ENCODE results near the gene ADTRP. TPM values are rescaled to one million over a fixed set of nuclear protein-coding genes. Genes with fewer than 3 reads are reported as not detected.

The ADTRP gene
- total and polyA plus RNA-seq, 7 donors, result 0.36 to 86.9 (median 31.2) TPM; not detected in 3

DNA sequence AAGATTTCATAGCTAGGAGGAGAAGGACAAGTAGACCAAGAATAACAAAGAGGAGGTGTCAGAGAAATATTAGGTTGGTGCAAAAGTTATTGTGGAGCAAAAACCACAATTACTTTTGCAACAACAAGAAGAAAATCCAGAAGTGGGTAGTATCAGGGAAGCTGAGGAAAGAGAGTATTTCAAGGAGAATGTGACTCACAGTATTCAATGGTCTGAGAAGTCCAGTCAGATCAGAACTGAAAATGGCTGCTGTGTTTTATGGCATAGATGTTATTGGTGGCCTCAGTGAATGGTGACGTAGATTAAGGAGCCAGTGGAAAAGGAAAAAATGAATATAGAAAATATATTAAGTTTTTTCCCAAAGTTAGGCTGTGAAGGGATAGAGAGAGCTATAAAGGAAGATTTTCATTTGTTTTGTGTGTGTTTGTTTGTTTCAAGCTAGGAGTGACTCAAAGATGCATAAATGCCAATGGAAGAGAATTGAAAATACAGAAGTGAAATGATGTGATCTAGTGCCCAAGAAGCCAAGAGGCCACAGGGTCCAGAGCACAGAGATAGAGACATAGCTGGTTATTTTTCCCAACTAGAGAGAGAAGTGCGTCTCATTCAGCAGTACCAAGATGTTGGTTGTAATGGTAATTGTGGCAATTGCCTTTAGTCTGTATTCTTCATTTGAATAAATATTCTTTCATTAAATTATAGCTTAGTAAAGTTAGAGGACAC is 112.8 kb downstream of the ADTRP start:
- 69 to 87% methylated on average over 2 of the region's 2 CpGs for WGBS, 2 donors
- DNase-seq, result no peak
- intact Hi-C loops (cut with DNase I), result no loop called here

More for the DNA sequence above, 112.8 kb downstream of the ADTRP start:
- Histone ChIP-seq H3K4me1 (no peaks in the 10 kb centered on the region), H3K36me3 (no peaks in the 10 kb centered on the region), H3K27ac (no peak overlapping the region), H3K27me3 (no peaks in the 10 kb centered on the region), H3K9me3 (no peaks in the 10 kb centered on the region), H3K4me3 (no peak overlapping the region)
- TF ChIP-seq POLR2A (IDR thresholded peaks at IDR 0.05) (no peak), POLR2AphosphoS5 (IDR thresholded peaks at IDR 0.05) (no peak), EP300 (IDR thresholded peaks at IDR 0.05) (no peak)
- TF ChIP-seq, protein P1, sequence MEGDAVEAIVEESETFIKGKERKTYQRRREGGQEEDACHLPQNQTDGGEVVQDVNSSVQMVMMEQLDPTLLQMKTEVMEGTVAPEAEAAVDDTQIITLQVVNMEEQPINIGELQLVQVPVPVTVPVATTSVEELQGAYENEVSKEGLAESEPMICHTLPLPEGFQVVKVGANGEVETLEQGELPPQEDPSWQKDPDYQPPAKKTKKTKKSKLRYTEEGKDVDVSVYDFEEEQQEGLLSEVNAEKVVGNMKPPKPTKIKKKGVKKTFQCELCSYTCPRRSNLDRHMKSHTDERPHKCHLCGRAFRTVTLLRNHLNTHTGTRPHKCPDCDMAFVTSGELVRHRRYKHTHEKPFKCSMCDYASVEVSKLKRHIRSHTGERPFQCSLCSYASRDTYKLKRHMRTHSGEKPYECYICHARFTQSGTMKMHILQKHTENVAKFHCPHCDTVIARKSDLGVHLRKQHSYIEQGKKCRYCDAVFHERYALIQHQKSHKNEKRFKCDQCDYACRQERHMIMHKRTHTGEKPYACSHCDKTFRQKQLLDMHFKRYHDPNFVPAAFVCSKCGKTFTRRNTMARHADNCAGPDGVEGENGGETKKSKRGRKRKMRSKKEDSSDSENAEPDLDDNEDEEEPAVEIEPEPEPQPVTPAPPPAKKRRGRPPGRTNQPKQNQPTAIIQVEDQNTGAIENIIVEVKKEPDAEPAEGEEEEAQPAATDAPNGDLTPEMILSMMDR (IDR thresholded peaks at IDR 0.05), result no peak

Small RNAs within 50 kb of the gene (small RNA-seq; reads per million reads assigned to genes)
- 0 reads per million in 3 donors for gene RF00272

Other genes with a start within 250 kb of the ADTRP start
- gene TMEM170B, start 241.1 kb downstream of the ADTRP start, total RNA-seq, result 10 to 100 TPM in 3 of 4 donors, 1 to 10 TPM in 1; 8.7 to 11.0 (median 10.4) TPM
- gene TMEM170B, start 241.1 kb downstream of the ADTRP start, polyA plus RNA-seq, result 1 to 10 TPM in 2 of 3 donors, under 1 TPM in 1; 0.92 to 1.2 (median 1.0) TPM
- gene HIVEP1, start 233.5 kb upstream of the ADTRP start, total RNA-seq, result 10 to 100 TPM; 13.2 to 28.5 (median 19.4) TPM
- gene HIVEP1, start 233.5 kb upstream of the ADTRP start, polyA plus RNA-seq, result 10 to 100 TPM in 1 of 3 donors, 1 to 10 TPM in 2; 4.6 to 10.5 (median 4.8) TPM